Stimulated activated CD4-positive, alpha-beta T cell treated with anti-CD3 and anti-CD28 coated beads, TNF-alpha, amount 100 ng/mL, for 24 hours (primary cell): ENCODE data around the gene KLC3.
"Not testable (repeated sequence)": the region's sequence is repeated elsewhere in the genome, so short reads cannot be mapped to it uniquely, and the experiment has no call there.

ENCODE experiments used
- DNase-seq, 3 experiments: peaks; one replicate each; pipeline ENCODE4 v3.0.0-alpha.2; 2020; ENCODE audit warnings: low read depth in 3 of 3

KLC3 gene

DNA sequence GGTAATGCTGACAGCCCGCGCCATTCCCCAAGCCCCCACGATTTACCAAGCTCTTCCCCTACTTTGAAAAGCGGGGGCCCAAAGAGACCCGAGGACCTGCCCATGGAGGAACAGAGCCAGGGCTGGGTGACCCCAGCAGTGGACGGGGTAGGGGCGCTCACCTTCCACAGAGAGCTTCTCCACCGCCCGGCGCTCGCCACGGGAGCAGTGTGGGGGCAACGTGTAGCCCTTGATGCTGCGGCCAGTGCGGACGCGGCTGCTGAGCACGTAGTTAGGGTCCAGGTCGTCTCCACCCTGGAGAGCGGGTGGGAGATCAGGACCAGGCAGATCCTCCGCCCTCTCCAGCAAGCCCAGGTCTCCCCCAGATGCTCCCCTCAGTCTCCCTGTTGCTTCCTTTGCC, 25.2 kb upstream of the KLC3 start:
- DNase-seq: no peak

- no peak for DNase-seq
These were observed 19.4 kb upstream of the KLC3 start for GRCh38 chr19:45320997-45321775.

- DNase-seq: no peak
These were observed 18.7 kb upstream of the KLC3 start for GRCh38 chr19:45321848-45322247.

- no peak for DNase-seq
These were observed 18.2 kb upstream of the KLC3 start for GRCh38 chr19:45322311-45322710.

- DNase-seq: no peak
These were observed 17.7 kb upstream of the KLC3 start, which contains the start of gene CKM for GRCh38 chr19:45322744-45323281. Gene CKM, minus strand, starts transcription at chr19:45322875. Its CDS starts 3,162 bp downstream, at chr19:45319713.

DNA sequence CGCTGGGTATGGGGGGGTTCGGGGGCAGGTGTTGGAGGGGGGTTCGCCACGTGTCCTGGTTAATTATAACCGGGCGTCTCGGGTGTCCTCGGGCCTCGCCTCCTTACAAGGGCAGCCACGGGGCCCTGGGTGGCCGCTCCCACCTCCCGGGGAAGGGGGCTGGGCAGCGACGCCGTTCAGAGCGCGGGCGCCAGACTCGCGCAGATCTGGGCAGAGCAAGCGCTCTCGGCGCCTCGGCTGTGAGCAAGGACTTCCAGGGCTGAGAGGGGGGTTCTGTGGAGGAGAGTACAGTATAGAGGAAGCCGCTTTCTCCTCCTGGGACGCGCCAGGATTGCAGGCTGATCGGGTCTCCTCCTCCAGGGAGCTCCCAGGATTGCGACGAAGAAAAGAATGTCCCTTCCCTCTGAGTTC, 16.9 kb upstream of the KLC3 start:
- DNase-seq: no peak

- DNase-seq: no peak
These were observed 16.1 kb upstream of the KLC3 start for GRCh38 chr19:45324349-45324907.

DNA sequence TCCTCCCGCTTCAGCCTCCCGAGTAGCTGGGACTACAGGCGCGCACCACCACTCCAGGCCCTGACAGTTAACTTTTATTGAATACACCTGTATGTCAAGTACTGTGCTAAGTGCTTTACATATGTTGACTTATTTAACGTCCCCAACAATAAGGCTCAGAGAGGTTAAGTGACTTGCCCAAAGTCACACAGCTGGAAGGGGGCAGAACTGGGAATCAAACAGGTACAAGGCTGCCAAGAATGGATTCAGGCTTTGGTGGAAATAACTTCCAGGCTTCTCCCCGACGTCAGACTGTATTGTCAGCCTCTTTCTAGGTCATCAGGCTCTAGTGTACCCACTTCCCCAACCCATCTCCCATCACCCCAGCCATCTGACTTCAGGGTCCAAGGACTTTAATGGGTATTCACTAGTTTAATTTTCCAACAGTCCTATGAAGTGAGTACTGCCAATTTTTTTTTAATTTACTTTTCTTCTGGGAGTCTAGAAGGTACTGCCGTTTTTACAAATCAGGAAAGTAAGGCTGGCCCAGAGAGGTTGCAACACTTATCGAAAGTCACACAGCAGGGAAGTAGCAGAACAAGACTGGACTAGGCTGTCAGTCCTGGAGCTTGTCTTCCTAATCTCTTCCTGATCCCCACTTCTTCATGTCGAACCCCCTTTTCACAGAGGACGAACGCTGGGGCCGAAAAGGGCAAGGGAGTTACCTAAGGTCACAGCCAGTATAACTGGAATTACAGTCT, 13.0 kb upstream of the KLC3 start:
- DNase-seq: no peak

DNA sequence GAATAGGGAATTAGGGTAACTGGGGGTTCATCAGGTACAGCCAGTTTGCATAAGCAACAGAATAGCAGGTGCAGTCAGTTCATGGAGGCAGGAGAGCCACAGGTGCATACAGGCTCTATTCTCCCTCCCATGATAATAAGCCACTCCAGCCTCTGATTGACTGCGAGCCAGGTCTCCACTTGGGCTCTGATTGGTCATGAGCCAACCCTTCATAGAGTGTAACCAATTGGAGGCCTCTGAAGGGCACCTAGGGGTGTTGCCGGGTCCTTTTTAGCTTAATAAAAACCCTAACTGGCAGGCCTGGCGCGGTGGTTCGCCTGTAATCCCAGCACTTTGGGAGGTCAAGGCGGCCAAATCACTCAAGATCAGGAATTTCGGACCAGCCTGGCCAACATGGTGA, 9.1 kb upstream of the KLC3 start:
- no peak for DNase-seq

DNA sequence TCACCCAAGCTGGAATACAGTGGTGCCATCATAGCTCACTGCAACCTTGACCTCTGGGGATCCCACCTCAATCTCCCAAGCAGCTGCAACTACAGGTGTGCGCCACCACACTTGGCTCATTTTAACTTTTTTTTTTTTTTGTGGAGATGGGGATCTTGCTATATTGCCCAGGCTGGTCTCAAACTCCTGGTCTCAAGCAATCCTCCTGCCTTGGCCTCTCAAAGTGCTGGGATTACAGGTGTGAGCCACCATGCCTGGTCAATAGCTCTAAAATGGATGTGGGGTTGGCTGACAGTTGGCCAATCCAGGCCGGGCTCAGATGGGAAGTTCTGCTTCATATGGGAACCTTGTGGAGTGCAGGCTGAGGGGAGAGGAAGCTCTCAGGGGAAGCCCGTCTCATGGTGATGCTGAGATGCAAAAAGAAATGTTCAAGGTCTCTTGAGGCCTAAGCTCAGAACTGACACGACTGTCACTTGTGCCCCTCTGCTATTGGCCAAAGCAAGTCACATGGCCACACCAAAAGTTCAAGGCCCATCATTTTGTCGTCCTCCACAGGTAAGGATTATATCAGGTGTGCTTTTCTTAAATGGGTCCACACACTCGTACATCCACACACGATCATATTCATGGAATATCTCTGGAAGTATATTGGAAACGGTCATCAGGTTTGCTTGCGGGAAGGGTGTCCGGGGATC, 6.8 kb upstream of the KLC3 start:
- no peak for DNase-seq

DNA sequence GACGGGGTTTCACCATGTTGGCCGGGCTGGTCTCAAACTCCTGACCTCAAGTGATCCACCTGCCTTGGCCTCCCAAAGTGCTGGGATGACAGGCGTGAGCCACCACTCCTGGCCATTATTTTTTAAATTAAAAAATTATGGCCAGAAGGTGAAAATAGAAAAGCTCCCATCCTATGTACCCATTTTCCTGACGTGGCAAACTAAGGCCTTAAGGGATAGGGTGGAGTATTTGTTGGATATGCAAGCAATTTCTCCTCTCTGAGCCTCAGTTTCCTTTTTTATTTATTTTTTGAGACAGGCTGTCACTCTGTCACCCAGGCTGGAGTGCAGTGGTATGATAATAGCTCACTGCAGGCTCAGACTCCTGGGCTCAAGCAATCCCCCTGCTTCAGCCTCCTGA, 5.7 kb upstream of the KLC3 start:
- DNase-seq: not testable (repeated sequence)

DNA sequence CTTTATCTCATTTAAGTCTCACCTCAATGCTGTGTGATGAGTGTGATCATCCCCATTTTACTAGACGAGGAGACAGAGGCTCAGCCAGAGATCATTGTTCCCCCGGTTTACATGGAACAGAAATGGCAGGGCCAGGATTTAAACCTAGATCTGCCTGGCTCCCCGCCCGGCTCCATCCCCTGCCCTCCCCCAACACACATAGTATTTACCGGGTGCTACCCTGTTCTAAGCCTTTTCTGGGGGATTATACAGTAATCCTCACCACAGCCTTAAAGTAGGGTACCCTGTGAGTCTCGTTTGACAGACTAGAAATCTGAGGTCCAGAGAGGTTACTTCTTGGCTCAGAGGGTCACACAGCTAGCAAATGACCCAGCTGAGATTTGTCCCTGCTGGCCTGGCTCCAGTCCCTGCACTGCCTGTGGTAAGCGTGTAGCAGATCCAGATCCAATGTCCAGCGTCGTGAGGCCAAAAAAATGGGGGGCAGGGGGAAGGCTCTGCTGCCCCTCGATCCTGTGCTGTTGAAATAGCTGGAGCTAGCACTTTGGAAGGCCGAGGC, 3.8 kb upstream of the KLC3 start:
- no peak for DNase-seq

- DNase-seq: no peak
These were observed 921 bp upstream of the KLC3 start for GRCh38 chr19:45339629-45340028.

GRCh38 chr19:45340899-45341453, 426 bp downstream of the KLC3 start:
- no peak for DNase-seq

DNA sequence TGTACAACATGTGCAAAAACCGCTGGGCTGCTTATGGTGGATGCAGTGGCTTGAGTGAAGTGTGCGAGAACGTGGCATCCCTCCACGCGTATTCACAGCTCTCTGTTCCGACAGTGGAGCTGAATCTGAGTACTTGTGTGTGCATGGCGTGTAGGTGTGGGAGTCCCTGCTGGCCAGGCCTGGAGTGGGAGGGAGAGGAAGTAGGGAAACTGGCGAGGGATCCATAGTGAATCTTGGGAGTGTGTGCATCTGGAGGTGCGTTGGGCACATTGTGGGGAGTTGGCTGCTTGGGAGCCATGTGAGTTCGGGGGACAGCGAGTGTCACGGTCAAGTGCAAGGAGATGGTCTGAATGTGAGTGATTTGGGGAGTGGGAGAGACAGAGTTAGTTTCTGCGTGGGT, 2.4 kb downstream of the KLC3 start:
- DNase-seq: no peak

DNA sequence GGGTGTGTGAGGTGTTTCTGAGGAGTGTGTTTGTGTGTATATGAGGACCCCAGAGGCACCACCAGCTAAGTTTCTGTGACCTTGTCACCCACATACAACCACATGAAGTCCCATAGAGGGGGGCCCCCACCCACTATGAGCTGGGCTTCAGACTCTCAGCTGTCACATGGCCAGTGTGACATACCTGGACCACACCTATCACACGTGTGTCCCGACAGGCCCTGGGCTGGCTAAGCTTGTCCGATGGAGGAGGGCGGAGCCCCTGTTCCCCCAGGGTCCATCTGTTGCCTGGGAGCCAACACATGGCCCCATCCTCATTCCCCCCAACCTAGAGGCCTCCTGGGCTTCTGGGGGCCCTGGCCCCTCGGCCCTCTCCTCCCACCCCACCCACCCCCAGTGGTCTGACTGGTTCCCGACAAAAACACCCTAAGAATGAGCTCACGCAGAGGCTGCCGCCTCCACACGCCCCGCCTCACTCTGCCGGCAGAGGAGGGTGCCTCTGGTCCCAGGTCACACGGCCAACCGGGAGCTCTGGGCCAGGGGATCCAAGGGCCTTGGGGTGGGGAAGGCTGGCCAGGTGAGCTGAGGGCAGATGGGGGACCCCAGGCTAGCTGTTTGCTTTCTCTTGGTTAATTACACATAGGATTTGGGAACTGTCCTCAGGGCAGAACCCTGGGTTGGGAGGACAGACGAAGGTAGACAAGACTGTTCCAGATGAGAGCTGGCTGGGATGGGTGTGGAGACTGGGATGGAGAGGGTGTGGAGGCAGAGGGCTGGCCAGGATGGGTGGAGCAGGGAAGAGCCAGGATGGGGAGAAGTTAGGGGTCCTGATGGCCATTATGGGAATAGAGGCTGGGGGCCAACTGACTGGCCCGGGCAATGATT, 4.3 kb downstream of the KLC3 start:
- no peak for DNase-seq

- no peak for DNase-seq
These were observed 4.9 kb downstream of the KLC3 start for GRCh38 chr19:45345506-45345860.

GRCh38 chr19:45346449-45346848, 5.9 kb downstream of the KLC3 start:
- no peak for DNase-seq

- no peak for DNase-seq
These were observed 7.2 kb downstream of the KLC3 start for GRCh38 chr19:45347570-45348366.
